ENCODE measurements around the gene ISG20. TPM values are rescaled to one million over a fixed set of nuclear protein-coding genes. Genes with fewer than 3 reads are reported as not detected.

Gene ISG20
- total and polyA plus RNA-seq, 2 donors (not counting 3 experiments of a cell fraction or from before 2014, with no cell fraction given) = 6.4 to 7.5 TPM

DNA sequence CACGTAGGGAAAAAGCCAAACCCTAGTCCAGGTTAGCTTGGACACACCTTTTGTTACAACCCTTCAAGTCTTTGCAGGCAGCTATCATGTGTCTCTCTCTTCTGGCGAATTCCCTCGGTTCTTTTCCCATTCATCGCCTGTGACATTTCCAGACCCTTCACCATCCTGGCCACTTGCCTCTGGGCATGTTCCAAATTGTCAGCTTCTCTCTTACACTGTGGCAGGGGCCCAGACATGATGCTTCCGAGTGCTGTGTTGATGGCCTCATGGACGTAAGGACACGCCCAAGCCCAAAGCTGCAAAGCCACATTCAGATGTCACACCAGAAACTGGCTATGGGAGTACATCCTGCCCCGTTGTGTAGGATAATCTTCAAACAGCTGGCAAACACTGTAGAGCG lies 58.5 kb downstream of the ISG20 start:
- BruUV-seq (replicated peaks) = no TSS peak
- dilution Hi-C loops (cut with MboI; ENCODE audit: extremely low pct_ligation_motif_present, low sequenced_read_pairs) (no loop called here), intact Hi-C loops (cut with micrococcal nuclease) (no loop called here)
- no peaks in the 10 kb centered on the region for H3K9me1 ChIP-seq (replicated peaks; ENCODE audit: control insufficient read depth, extremely low read depth, insufficient read depth, low read length)
- no peaks in the 10 kb centered on the region for H4K20me1 ChIP-seq (replicated peaks; ENCODE audit: control insufficient read depth, extremely low read depth, insufficient read depth, low read length)
- H3K9me3 ChIP-seq (replicated peaks; ENCODE audit: control insufficient read depth, insufficient read depth, low read length) = no peaks in the 10 kb centered on the region
- H3K27ac ChIP-seq (ENCODE audit: insufficient read depth, low read depth, low read length) = no peak overlapping the region
- H3K4me3 ChIP-seq (replicated peaks in 1 of 3; ENCODE audit: insufficient read depth in 1 of 3, low read depth in 1 of 3, low read length in 3 of 3) = no peak overlapping the region
- H3K27me3 ChIP-seq (ENCODE audit: control insufficient read depth in 2 of 2, insufficient read depth in 2 of 2, low read length in 2 of 2) = peaks cover 0 to 2% of the 10 kb centered on the region in 2 experiments
- no peak for TF ChIP-seq FOS (IDR thresholded peaks at IDR 0.05; ENCODE audit: borderline replicate concordance, insufficient read depth, low read length)
- TF ChIP-seq, protein P1, sequence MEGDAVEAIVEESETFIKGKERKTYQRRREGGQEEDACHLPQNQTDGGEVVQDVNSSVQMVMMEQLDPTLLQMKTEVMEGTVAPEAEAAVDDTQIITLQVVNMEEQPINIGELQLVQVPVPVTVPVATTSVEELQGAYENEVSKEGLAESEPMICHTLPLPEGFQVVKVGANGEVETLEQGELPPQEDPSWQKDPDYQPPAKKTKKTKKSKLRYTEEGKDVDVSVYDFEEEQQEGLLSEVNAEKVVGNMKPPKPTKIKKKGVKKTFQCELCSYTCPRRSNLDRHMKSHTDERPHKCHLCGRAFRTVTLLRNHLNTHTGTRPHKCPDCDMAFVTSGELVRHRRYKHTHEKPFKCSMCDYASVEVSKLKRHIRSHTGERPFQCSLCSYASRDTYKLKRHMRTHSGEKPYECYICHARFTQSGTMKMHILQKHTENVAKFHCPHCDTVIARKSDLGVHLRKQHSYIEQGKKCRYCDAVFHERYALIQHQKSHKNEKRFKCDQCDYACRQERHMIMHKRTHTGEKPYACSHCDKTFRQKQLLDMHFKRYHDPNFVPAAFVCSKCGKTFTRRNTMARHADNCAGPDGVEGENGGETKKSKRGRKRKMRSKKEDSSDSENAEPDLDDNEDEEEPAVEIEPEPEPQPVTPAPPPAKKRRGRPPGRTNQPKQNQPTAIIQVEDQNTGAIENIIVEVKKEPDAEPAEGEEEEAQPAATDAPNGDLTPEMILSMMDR (IDR thresholded peaks at IDR 0.05; ENCODE audit: extremely low read depth in 1 of 2, insufficient read depth in 1 of 2, low read depth in 1 of 2, low read length in 2 of 2) = no peak
- no peak for TF ChIP-seq EZH2 (IDR thresholded peaks at IDR 0.05; ENCODE audit: borderline replicate concordance, low read depth, low read length, severe bottlenecking)
- TF ChIP-seq POLR2AphosphoS5 (IDR thresholded peaks at IDR 0.05; ENCODE audit: insufficient read depth, low read depth, low read length) = no peak
- no peak for TF ChIP-seq GATA2 (IDR thresholded peaks at IDR 0.05; ENCODE audit: insufficient read depth, insufficient read length, low read depth, low read length)
- no peak for TF ChIP-seq POLR2A (IDR thresholded peaks at IDR 0.05; ENCODE audit: low read depth, low read length)
- TF ChIP-seq, protein P2, sequence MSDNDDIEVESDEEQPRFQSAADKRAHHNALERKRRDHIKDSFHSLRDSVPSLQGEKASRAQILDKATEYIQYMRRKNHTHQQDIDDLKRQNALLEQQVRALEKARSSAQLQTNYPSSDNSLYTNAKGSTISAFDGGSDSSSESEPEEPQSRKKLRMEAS (IDR thresholded peaks at IDR 0.05; ENCODE audit: insufficient read depth, insufficient read length) = no peak
- no peak for TF ChIP-seq JUN (IDR thresholded peaks at IDR 0.05; ENCODE audit: borderline replicate concordance, insufficient read depth, insufficient read length, low read depth)
- TF ChIP-seq MYC (IDR thresholded peaks at IDR 0.05; ENCODE audit: low read depth, low read length) = no peak
- H3K36me3 ChIP-seq (ENCODE audit: control insufficient read depth in 2 of 2, extremely low read depth in 1 of 2, insufficient read depth in 2 of 2, low read length in 2 of 2) = no peaks in the 10 kb centered on the region
- H3K79me2 ChIP-seq (ENCODE audit: control insufficient read depth, insufficient read depth, low read length) = no peaks in the 10 kb centered on the region
- FAIRE-seq (no peak), DNase-seq (ENCODE audit: low read depth, low spot score) (no peak)
- H3K4me1 ChIP-seq (ENCODE audit: control insufficient read depth, extremely low read depth, insufficient read depth, low read length) = no peaks in the 10 kb centered on the region
- ChIA-PET CTCF (no interaction called here), POLR2A (no interaction called here)
- no peak overlapping the region for H2AFZ ChIP-seq (ENCODE audit: low read depth, low read length)
- no peak overlapping the region for H3K9ac ChIP-seq (replicated peaks; ENCODE audit: extremely low read depth, insufficient read depth, low read length)
- H3K4me2 ChIP-seq (ENCODE audit: insufficient read depth, low read length) = no peak overlapping the region

Data from endothelial cell of umbilical vein (primary cell).